Tibial artery (tissue), 4 donors: ENCODE measurements around the gene C1RL.

ENCODE experiments used
- DNase-seq, 2 donors: peaks; one replicate each; pipeline ENCODE4 v3.0.0-alpha.2; 2019
- H3K27ac ChIP-seq, 2 donors: fragments of 200-600 bp; sonication (generic) in 1 of 2; 1 replicate in 1 of 2; 2 replicates in 1 of 2; pipeline ENCODE4 v1.5.1; 2018 to 2019; ENCODE audit warnings: mild to moderate bottlenecking in 1 of 2
- H3K27me3 ChIP-seq, 2 donors: fragments of 200-600 bp; sonication (generic) in 1 of 2; one replicate each; pipeline versions ENCODE4 v1.5.1 to v1.6.0; 2016 to 2019
- H3K36me3 ChIP-seq, 3 donors: fragments of 200-600 bp; sonication (generic) in 2 of 3; one replicate each; pipeline ENCODE4 v1.5.1; 2016 to 2019; ENCODE audit warnings: mild to moderate bottlenecking in 2 of 3
- H3K4me1 ChIP-seq, 4 donors: fragments of 200-600 bp; sonication (generic) in 2 of 4; 1 replicate in 3 of 4; 2 replicates in 1 of 4; pipeline ENCODE4 v1.5.1; 2016 to 2019
- H3K4me3 ChIP-seq, 2 donors: fragments of 200-600 bp; sonication (generic) in 1 of 2; 1 replicate in 1 of 2; 2 replicates in 1 of 2; pipeline ENCODE4 v1.5.1; 2018 to 2019; ENCODE audit warnings: mild to moderate bottlenecking in 2 of 2
- H3K9me3 ChIP-seq, 3 donors: fragments of 200-600 bp; sonication (generic) in 1 of 3; one replicate each; pipeline ENCODE4 v1.5.1; 2016 to 2019
- intact Hi-C: fragments of 100-400 bp; cut with DNase I; formaldehyde crosslinking; loops from one replicate; pipeline ENCODE4 v1.15.0; 2023; ENCODE audit warnings: low total_unique reads
- TF ChIP-seq, protein P1 (sequence below), 2 experiments: fragments of 200-600 bp in 1 of 2; fragments of 450-650 bp in 1 of 2; IDR thresholded peaks; one replicate each; pipeline ENCODE4 v1.5.1; 2017 to 2019; ENCODE audit warnings: antibody characterized with exemption in 2 of 2, mild to moderate bottlenecking in 1 of 2, moderate library complexity in 1 of 2

C1RL gene

DNA sequence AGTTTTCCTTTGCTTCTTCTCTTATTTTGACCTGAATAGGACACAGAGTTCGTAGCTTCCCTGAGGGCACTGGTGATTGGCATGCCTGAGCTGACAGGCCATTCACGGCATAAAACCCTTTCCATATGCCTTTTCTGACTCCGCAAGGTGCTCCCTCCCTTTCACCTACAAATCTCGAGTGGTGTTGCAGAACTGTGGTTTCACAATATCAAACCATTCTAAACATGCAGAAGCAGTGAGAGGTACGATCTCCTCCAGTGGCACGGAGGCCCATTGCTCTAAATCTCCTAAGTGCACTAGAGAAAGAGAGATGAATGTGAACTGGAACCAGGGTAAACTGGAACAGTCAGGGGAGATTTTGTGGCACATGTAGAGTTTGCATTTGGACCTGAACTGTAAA, 45.0 kb upstream of the C1RL start:
- intact Hi-C loops, result no loop called here
- H3K27ac ChIP-seq, result no peak overlapping the region
- H3K4me1 ChIP-seq, result peaks cover 0 to 9% (median 0%) of the 10 kb centered on the region in 4 donors
- H3K4me3 ChIP-seq, result no peak overlapping the region
- peaks cover 0 to 62% (median 37%) of the 10 kb centered on the region in 3 donors for H3K36me3 ChIP-seq
- TF ChIP-seq, protein P1, sequence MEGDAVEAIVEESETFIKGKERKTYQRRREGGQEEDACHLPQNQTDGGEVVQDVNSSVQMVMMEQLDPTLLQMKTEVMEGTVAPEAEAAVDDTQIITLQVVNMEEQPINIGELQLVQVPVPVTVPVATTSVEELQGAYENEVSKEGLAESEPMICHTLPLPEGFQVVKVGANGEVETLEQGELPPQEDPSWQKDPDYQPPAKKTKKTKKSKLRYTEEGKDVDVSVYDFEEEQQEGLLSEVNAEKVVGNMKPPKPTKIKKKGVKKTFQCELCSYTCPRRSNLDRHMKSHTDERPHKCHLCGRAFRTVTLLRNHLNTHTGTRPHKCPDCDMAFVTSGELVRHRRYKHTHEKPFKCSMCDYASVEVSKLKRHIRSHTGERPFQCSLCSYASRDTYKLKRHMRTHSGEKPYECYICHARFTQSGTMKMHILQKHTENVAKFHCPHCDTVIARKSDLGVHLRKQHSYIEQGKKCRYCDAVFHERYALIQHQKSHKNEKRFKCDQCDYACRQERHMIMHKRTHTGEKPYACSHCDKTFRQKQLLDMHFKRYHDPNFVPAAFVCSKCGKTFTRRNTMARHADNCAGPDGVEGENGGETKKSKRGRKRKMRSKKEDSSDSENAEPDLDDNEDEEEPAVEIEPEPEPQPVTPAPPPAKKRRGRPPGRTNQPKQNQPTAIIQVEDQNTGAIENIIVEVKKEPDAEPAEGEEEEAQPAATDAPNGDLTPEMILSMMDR (IDR thresholded peaks at IDR 0.05), result no peak
- no peak for DNase-seq
- no peaks in the 10 kb centered on the region for H3K9me3 ChIP-seq
- no peaks in the 10 kb centered on the region for H3K27me3 ChIP-seq

DNA sequence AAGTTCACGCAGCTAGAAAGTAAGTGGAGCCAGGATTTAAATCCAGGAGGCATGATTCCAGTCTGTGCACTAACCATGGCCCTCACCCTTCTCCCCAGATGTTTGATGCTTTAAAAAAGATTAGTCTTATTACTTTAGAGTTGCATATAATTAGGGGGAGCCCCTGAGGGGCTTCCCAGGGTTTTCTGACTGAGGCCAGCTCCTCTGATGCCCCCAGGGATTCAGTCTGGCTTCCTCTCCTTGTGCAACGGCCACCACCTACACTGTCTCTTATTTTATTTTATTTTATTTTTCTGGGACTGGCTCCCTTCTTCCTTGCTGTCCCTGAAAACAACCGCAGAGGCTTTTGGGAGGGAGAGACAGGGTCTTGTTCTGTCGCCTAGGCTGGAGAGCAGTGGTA, 43.8 kb upstream of the C1RL start:
- no peak overlapping the region for H3K27ac ChIP-seq
- H3K36me3 ChIP-seq, result peaks cover 0 to 62% (median 43%) of the 10 kb centered on the region in 3 donors
- no peak for DNase-seq
- H3K27me3 ChIP-seq, result no peaks in the 10 kb centered on the region
- H3K4me1 ChIP-seq, result peaks cover 0 to 7% (median 0%) of the 10 kb centered on the region in 4 donors
- intact Hi-C loops, result no loop called here
- H3K9me3 ChIP-seq, result no peaks in the 10 kb centered on the region
- TF ChIP-seq, protein P1 (IDR thresholded peaks at IDR 0.05), result no peak
- no peak overlapping the region for H3K4me3 ChIP-seq

DNA sequence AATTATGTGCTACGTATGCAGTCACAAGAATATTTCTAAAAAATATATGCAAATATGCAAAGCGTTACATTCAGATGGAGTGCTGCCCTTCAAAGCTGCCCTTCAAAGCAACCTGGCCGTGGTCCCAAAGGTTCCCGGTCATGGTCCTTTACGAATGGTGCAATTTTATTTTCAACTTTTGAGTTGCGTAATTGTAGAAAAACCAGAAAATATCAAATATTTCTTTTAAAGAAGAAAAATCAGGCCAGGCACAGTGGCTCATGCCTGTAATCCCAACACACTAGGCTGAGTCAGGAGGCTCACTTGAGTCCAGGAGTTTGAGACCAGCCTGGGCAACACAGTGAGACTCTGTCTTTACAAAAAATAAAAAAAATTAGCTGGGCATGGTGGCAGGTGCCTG, 42.5 kb upstream of the C1RL start:
- Histone ChIP-seq H3K27ac (no peak overlapping the region), H3K27me3 (no peaks in the 10 kb centered on the region), H3K36me3 (peaks cover 0 to 61% (median 42%) of the 10 kb centered on the region in 3 donors), H3K4me3 (no peak overlapping the region), H3K9me3 (no peaks in the 10 kb centered on the region), H3K4me1 (peaks cover 0 to 7% (median 0%) of the 10 kb centered on the region in 4 donors)
- intact Hi-C loops, result no loop called here
- no peak for DNase-seq
- TF ChIP-seq, protein P1 (IDR thresholded peaks at IDR 0.05), result no peak

DNA sequence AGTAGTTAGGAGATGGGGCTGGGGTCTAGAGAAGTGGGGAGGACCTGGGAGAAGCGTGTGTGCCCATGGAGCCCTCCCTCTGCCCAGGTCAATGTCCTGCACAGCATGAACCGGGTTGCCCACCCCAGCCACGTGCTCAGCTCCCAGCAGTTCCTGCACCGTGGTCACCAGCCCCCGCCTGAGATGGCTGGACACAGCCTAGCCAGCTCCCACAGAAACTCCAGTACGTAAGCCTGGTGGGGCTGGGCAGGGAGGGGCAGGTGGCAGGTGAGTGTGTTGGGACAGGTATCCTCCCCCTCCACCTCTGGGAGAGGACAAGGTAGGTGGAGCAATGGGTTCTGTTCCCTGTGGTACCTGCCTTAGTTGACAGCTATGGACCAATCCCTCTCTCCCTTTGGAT, 41.8 kb upstream of the C1RL start:
- Histone ChIP-seq H3K36me3 (peaks cover 0 to 68% (median 47%) of the 10 kb centered on the region in 3 donors), H3K27me3 (no peaks in the 10 kb centered on the region), H3K27ac (no peak overlapping the region), H3K4me3 (no peak overlapping the region), H3K9me3 (no peaks in the 10 kb centered on the region), H3K4me1 (peaks cover 0 to 3% (median 0%) of the 10 kb centered on the region in 4 donors)
- TF ChIP-seq, protein P1 (IDR thresholded peaks at IDR 0.05), result no peak
- intact Hi-C loops, result no loop called here
- DNase-seq, result no peak

DNA sequence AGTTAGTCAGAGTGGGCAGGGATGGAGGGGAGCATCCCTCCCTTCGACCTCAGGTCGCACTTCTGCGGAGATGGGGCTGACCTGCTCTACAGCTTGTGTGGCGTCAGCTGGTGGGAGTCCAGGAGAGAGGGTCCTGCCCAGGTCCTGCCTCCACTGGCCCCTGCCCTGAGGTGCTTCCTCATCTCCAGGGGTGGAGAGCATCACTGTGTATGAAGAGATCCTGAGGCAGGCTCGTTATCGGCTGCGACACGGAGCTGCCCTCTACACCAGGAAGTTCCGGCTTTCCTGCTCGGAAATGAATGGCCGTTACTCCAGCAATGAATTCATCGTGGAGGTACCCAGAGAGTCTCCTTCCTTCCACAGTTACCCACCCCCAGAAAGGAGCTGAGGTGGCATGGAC, 41.3 kb upstream of the C1RL start:
- Histone ChIP-seq H3K27ac (no peak overlapping the region), H3K4me1 (no peaks in the 10 kb centered on the region), H3K27me3 (no peaks in the 10 kb centered on the region), H3K9me3 (no peaks in the 10 kb centered on the region), H3K4me3 (no peak overlapping the region), H3K36me3 (peaks cover 0 to 72% (median 47%) of the 10 kb centered on the region in 3 donors)
- no peak for DNase-seq
- TF ChIP-seq, protein P1 (IDR thresholded peaks at IDR 0.05), result no peak
- intact Hi-C loops, result no loop called here

DNA sequence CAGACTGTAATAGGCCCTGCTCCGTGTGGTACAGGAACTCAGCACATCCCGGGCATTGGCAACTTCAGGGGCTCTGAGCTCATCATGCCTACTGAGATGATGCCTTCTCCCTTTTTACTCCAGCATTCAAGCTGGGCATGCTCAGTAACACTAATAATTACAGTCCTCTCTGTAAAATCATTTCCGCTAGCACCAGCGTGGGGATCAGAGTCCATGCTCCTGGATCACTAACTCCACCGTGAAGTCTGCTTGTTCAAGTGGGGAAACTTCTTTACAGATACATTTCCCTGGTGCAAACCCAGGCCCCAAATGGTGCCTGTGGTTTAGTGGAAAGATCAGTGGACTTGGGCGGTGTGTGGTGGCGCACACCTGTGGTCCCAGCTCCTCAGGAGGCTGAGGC, 37.9 kb upstream of the C1RL start:
- H3K9me3 ChIP-seq, result no peaks in the 10 kb centered on the region
- H3K4me1 ChIP-seq, result no peaks in the 10 kb centered on the region
- TF ChIP-seq, protein P1 (IDR thresholded peaks at IDR 0.05), result no peak
- H3K27me3 ChIP-seq, result no peaks in the 10 kb centered on the region
- H3K27ac ChIP-seq, result no peak overlapping the region
- H3K4me3 ChIP-seq, result no peak overlapping the region
- DNase-seq, result peak in 1 of 2 donors; percentile 23
- intact Hi-C loops, result no loop called here
- peaks cover 0 to 66% (median 45%) of the 10 kb centered on the region in 3 donors for H3K36me3 ChIP-seq
